Memory B cell (primary cell): ENCODE results near the gene VEGFC.

Source experiments
- ATAC-seq: fragments of 150-1000 bp; cut with Tn5 transposase; 2 replicates; pipeline ENCODE4 v1.10.0; 2021; ENCODE audit warnings: low read depth, mild to moderate bottlenecking, moderate library complexity
- DNase-seq, 2 donors: peaks; one replicate each; pipeline ENCODE4 v3.0.0; 2022; ENCODE audit warnings: low spot score in 2 of 2
- H3K27ac Mint-ChIP-seq: one replicate; pipeline ENCODE4 v1.8.0; 2022; ENCODE audit warnings: mild to moderate bottlenecking, moderate library complexity, mixed read lengths
- H3K27me3 Mint-ChIP-seq: one replicate; pipeline ENCODE4 v1.8.0; 2022; ENCODE audit warnings: mixed read lengths
- H3K36me3 Mint-ChIP-seq: one replicate; pipeline ENCODE4 v1.8.0; 2022; ENCODE audit warnings: mild to moderate bottlenecking, mixed read lengths
- H3K4me1 Mint-ChIP-seq: one replicate; pipeline ENCODE4 v1.8.0; 2022; ENCODE audit warnings: mixed read lengths
- H3K4me3 Mint-ChIP-seq: one replicate; pipeline ENCODE4 v1.8.0; 2022; ENCODE audit warnings: mild to moderate bottlenecking, moderate library complexity, mixed read lengths
- H3K9me3 Mint-ChIP-seq: one replicate; pipeline ENCODE4 v1.8.0; 2022; ENCODE audit warnings: mixed read lengths

Gene VEGFC

GRCh38 chr4:176734461-176734860 is 58.3 kb downstream of the VEGFC start:
- no peaks in the 10 kb centered on the region for H3K4me1 Mint-ChIP-seq

GRCh38 chr4:176729489-176729888 is 63.2 kb downstream of the VEGFC start:
- no peak for ATAC-seq
- Mint-ChIP-seq H3K4me1 (no peaks in the 10 kb centered on the region), H3K9me3 (no peaks in the 10 kb centered on the region), H3K27ac (no peak overlapping the region), H3K4me3 (no peak overlapping the region), H3K36me3 (no peaks in the 10 kb centered on the region), H3K27me3 (no peaks in the 10 kb centered on the region)
- no peak for DNase-seq

More at GRCh38 chr4:176734461-176734860, 58.3 kb downstream of the VEGFC start:
- Mint-ChIP-seq H3K4me3 (no peak overlapping the region), H3K27ac (no peak overlapping the region), H3K36me3 (no peaks in the 10 kb centered on the region), H3K27me3 (no peaks in the 10 kb centered on the region), H3K9me3 (peaks cover 2% of the 10 kb centered on the region)
- no peak for DNase-seq
- no peak for ATAC-seq

GRCh38 chr4:176726803-176727202 is 65.9 kb downstream of the VEGFC start:
- H3K4me3 Mint-ChIP-seq, result no peak overlapping the region
- ATAC-seq (no peak), DNase-seq (no peak)
- H3K27ac Mint-ChIP-seq, result no peak overlapping the region
- no peaks in the 10 kb centered on the region for H3K9me3 Mint-ChIP-seq
- no peaks in the 10 kb centered on the region for H3K4me1 Mint-ChIP-seq
- no peaks in the 10 kb centered on the region for H3K27me3 Mint-ChIP-seq
- no peaks in the 10 kb centered on the region for H3K36me3 Mint-ChIP-seq

GRCh38 chr4:176721459-176721858 is 71.3 kb downstream of the VEGFC start:
- ATAC-seq (no peak), DNase-seq (no peak)
- Mint-ChIP-seq H3K27me3 (no peaks in the 10 kb centered on the region), H3K4me3 (no peak overlapping the region), H3K36me3 (no peaks in the 10 kb centered on the region), H3K4me1 (no peaks in the 10 kb centered on the region), H3K9me3 (peaks cover 3% of the 10 kb centered on the region), H3K27ac (no peak overlapping the region)

- H3K27ac Mint-ChIP-seq, result no peak overlapping the region
These were observed 73.8 kb downstream of the VEGFC start for GRCh38 chr4:176718881-176719280.

GRCh38 chr4:176717237-176717636 is 75.5 kb downstream of the VEGFC start:
- Mint-ChIP-seq H3K27me3 (no peaks in the 10 kb centered on the region), H3K4me3 (no peak overlapping the region), H3K4me1 (no peaks in the 10 kb centered on the region), H3K27ac (no peak overlapping the region), H3K9me3 (peaks cover 5% of the 10 kb centered on the region), H3K36me3 (no peaks in the 10 kb centered on the region)
- no peak for ATAC-seq
- DNase-seq, result no peak

More at GRCh38 chr4:176718881-176719280, 73.8 kb downstream of the VEGFC start:
- no peak overlapping the region for H3K4me3 Mint-ChIP-seq
- H3K4me1 Mint-ChIP-seq, result no peaks in the 10 kb centered on the region
- H3K9me3 Mint-ChIP-seq, result peaks cover 3% of the 10 kb centered on the region
- no peak for DNase-seq
- H3K27me3 Mint-ChIP-seq, result no peaks in the 10 kb centered on the region
- H3K36me3 Mint-ChIP-seq, result no peaks in the 10 kb centered on the region
- no peak for ATAC-seq

- Mint-ChIP-seq H3K9me3 (peaks cover 1% of the 10 kb centered on the region), H3K36me3 (no peaks in the 10 kb centered on the region), H3K27me3 (no peaks in the 10 kb centered on the region), H3K4me1 (no peaks in the 10 kb centered on the region), H3K4me3 (no peak overlapping the region), H3K27ac (no peak overlapping the region)
- ATAC-seq, result no peak
- no peak for DNase-seq
These were observed 83.3 kb downstream of the VEGFC start for GRCh38 chr4:176709417-176709816.

GRCh38 chr4:176708771-176709311 is 83.9 kb downstream of the VEGFC start:
- DNase-seq (no peak), ATAC-seq (no peak)
- peaks cover 1% of the 10 kb centered on the region for H3K9me3 Mint-ChIP-seq
- H3K27me3 Mint-ChIP-seq, result no peaks in the 10 kb centered on the region
- no peaks in the 10 kb centered on the region for H3K4me1 Mint-ChIP-seq
- no peaks in the 10 kb centered on the region for H3K36me3 Mint-ChIP-seq
- no peak overlapping the region for H3K4me3 Mint-ChIP-seq
- no peak overlapping the region for H3K27ac Mint-ChIP-seq

- H3K9me3 Mint-ChIP-seq, result peaks cover 3% of the 10 kb centered on the region
- H3K27me3 Mint-ChIP-seq, result no peaks in the 10 kb centered on the region
- DNase-seq (no peak), ATAC-seq (no peak)
- no peaks in the 10 kb centered on the region for H3K4me1 Mint-ChIP-seq
- no peak overlapping the region for H3K4me3 Mint-ChIP-seq
- H3K36me3 Mint-ChIP-seq, result no peaks in the 10 kb centered on the region
- no peak overlapping the region for H3K27ac Mint-ChIP-seq
These were observed 102.0 kb downstream of the VEGFC start for GRCh38 chr4:176690716-176691115.

- Mint-ChIP-seq H3K27ac (no peak overlapping the region), H3K4me3 (no peak overlapping the region), H3K27me3 (no peaks in the 10 kb centered on the region), H3K36me3 (no peaks in the 10 kb centered on the region), H3K9me3 (peaks cover 2% of the 10 kb centered on the region), H3K4me1 (no peaks in the 10 kb centered on the region)
- DNase-seq (no peak), ATAC-seq (no peak)
These were observed 112.0 kb downstream of the VEGFC start for GRCh38 chr4:176680668-176681180.

GRCh38 chr4:176676901-176677300 is 115.8 kb downstream of the VEGFC start:
- Mint-ChIP-seq H3K9me3 (peaks cover 2% of the 10 kb centered on the region), H3K4me3 (no peak overlapping the region), H3K27ac (no peak overlapping the region), H3K27me3 (no peaks in the 10 kb centered on the region), H3K36me3 (no peaks in the 10 kb centered on the region), H3K4me1 (no peaks in the 10 kb centered on the region)
- DNase-seq (no peak), ATAC-seq (no peak)

- Mint-ChIP-seq H3K36me3 (no peaks in the 10 kb centered on the region), H3K4me1 (no peaks in the 10 kb centered on the region), H3K27me3 (no peaks in the 10 kb centered on the region), H3K27ac (no peak overlapping the region), H3K9me3 (no peaks in the 10 kb centered on the region), H3K4me3 (no peak overlapping the region)
- DNase-seq (no peak), ATAC-seq (no peak)
These were observed 116.9 kb downstream of the VEGFC start for GRCh38 chr4:176675810-176676209.

GRCh38 chr4:176671532-176671931 is 121.2 kb downstream of the VEGFC start:
- DNase-seq (no peak), ATAC-seq (no peak)
- Mint-ChIP-seq H3K9me3 (no peaks in the 10 kb centered on the region), H3K27me3 (no peaks in the 10 kb centered on the region), H3K36me3 (no peaks in the 10 kb centered on the region), H3K4me1 (no peaks in the 10 kb centered on the region), H3K4me3 (no peak overlapping the region), H3K27ac (no peak overlapping the region)

- Mint-ChIP-seq H3K27me3 (no peaks in the 10 kb centered on the region), H3K4me1 (no peaks in the 10 kb centered on the region), H3K27ac (no peak overlapping the region), H3K4me3 (no peak overlapping the region), H3K9me3 (no peaks in the 10 kb centered on the region), H3K36me3 (no peaks in the 10 kb centered on the region)
- ATAC-seq (no peak), DNase-seq (no peak)
These were observed 124.4 kb downstream of the VEGFC start for GRCh38 chr4:176668324-176668723.

- Mint-ChIP-seq H3K36me3 (no peaks in the 10 kb centered on the region), H3K27me3 (no peaks in the 10 kb centered on the region), H3K27ac (no peak overlapping the region), H3K4me3 (no peak overlapping the region), H3K4me1 (no peaks in the 10 kb centered on the region), H3K9me3 (no peaks in the 10 kb centered on the region)
- ATAC-seq, result no peak
- no peak for DNase-seq
These were observed 127.8 kb downstream of the VEGFC start for GRCh38 chr4:176664964-176665363.
